IPS-NIHi11 (cell line): Measurements from ENCODE around the gene ZNF503.

Source experiments
- DNase-seq: peaks from one replicate; pipeline ENCODE4 v3.0.0; 2012; ENCODE audit warnings: mixed read lengths, low spot score

The ZNF503 gene

DNA sequence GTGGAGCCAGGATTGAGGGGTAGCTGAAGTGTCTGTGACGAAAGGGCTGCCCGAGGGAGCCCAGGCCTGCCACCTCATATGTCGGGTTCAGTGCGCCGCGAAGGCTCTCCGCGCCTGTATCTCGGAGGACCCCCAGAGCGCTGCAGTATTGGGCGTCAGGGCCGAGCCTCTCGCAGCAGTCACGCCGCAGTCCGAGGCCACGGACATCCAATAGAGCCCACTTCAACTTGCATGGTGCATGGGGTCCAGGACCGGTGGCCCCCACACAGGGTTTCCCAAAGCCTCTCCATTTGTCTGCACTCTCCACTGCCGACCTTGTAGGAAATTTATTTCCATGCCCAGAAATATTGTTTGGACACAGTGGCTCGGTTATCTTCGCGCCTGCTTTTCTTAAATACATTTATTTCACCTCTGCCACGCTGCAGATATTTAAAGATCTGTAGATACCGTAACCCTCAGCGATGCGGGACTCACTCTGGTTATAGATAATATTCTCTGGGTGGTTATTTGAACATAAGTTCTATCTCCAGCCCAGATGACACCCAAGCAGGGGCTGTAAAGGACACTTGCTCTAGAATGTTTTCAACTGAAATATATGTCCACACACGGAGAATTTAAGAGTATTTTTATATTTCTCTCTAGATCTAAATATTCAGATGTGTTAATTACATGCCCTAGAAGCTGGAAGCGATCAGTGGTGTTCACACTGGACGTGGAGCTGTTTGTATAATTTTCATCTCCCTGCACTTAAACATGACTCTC lies 5.1 kb upstream of the ZNF503 start:
- DNase-seq: no peak

GRCh38 chr10:75405598-75406461 lies 4.3 kb upstream of the ZNF503 start:
- DNase-seq: no peak

GRCh38 chr10:75404815-75405597 lies 3.4 kb upstream of the ZNF503 start:
- no peak for DNase-seq

DNA sequence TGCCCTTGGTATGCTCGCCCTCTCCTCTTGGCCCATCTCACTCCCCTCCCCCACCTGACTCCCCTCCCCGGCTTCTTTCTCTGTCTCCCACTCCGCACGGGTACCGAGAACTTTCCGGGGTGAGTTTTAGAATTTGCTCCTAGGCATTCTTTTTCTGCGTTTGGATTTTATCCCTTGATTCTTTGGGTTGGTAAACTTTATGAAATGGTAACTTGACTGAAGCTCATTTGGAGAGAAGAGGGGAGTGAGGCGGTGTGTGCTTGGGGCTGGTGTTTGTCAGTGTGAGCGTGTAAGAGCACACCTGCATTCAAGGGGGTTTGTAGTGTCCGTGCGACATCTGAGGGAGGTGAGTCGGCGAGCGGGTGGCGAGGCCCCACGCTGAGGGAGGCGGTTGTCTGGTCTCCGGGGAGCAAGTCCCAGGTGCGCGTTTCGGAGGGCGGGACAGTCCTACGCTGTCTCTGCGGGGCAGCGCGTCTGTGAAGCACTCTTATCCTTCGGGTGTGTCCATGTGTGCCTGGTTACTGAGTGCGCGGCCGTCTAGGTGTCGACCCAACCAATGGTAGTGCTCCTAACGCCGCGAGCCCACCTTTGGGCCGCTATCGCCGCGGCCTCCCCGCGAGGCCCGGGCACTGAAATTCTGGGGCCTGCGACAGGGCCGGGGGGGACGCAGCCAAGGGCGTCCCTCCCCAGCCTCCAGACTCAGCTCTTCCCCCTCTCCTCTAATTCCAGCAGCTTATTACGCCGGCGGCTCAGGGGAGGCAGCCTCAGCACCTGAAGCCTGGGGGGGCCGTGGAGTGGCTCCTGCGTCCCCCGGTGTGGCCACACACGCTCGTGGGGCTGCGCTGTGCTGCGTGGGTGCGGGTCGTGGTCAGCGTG lies 2.6 kb upstream of the ZNF503 start:
- peak; percentile 26 for DNase-seq

DNA sequence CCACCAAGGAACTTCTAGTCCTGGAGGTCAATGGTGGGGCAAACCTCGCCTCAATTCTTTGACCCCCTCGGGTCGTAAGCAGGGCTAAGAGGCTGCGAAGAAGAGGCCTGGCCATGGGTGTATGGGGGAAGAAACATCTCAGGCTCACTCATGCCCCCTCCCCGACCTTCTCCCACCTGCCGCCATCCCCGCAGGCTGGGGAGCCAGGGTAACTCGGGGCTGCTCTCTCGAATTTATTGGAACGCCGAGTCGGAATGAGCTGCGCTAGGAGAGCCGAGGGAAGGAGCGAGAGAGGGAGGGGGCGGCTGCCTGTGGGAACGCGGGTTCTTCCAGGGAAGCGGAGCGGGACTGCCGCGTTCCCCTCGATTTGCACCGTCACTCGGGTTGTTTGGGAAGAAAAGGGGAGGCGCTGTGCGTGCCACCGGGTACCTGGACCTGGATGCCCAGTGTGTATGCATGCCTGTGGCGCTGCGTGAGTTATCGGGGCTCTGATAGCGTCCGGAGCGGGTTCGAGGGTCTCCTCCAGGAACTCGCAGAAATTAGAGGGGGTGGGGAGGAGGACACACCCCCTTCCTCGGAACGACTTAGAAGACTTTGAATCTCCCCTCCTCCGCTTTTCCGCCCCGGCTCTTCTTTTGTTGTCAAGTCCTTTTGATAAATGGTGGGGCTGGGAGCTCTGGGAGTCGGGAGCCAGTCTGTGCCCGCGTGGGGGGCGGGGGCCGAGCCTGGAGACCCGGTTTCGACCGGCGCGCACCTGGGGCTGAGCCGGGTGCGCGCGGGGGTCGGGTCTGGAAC lies 1.8 kb upstream of the ZNF503 start:
- peak; percentile 37 for DNase-seq

- no peak for DNase-seq
These were observed 1.1 kb upstream of the ZNF503 start for GRCh38 chr10:75402486-75403143.

- no peak for DNase-seq
These were observed 594 bp downstream of the ZNF503 start for GRCh38 chr10:75400771-75401568.

DNA sequence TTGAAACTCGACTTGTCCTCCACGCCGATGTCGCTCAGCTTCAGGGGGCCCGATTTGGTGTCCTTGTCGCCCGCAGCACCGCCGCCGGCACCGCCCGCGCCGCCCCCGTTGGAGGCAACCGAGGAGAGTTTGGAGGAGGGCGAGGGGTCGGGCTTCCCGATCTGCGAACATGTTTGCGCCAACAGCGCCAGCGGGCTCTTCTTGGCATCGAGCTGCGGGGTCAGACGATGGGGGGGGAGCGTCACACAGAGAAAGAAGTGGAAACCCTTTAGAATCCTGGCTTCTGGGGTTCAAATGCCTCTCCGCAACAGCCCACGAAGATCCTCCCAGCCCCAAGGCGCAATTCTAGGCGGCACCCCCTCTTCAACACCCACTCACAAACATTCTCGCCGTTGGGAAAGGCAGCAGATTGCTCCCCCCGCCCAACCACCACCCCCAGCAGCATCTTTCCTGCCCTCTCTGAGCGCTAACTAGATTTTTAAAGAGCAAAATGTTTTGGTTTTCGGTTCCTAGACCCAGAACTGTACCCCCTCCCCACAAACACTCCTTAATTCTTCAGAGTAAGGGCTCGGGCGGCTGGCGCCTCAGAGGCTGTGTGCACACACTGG lies 1.3 kb downstream of the ZNF503 start:
- no peak for DNase-seq

- DNase-seq: peak; percentile 68
These were observed 2.0 kb downstream of the ZNF503 start for GRCh38 chr10:75399461-75400162.

- DNase-seq: no peak
These were observed 2.7 kb downstream of the ZNF503 start for GRCh38 chr10:75398692-75399460.

DNA sequence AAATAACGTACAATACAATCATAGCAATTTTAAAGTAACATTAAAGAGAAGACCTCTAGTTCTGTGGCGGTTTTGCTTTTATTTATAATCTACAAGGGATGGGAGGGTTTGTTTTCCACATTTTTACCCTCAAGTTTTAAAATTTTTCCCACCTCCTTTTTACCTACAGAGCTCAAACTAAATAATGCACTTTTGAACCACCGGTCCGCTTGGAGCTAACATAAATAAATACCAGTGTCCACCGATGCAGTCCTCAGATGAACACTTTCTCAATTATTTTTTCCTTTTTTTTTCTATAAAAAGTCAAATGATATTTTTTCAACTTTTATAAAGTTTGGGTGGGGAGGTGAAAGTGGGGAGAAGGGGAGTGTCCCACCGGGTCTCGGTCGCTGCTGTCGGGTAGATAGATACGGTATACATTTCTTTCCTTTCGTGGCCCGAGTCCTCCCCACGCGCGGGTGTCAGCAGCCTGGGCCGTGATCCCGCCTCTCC lies 3.3 kb downstream of the ZNF503 start:
- no peak for DNase-seq

DNA sequence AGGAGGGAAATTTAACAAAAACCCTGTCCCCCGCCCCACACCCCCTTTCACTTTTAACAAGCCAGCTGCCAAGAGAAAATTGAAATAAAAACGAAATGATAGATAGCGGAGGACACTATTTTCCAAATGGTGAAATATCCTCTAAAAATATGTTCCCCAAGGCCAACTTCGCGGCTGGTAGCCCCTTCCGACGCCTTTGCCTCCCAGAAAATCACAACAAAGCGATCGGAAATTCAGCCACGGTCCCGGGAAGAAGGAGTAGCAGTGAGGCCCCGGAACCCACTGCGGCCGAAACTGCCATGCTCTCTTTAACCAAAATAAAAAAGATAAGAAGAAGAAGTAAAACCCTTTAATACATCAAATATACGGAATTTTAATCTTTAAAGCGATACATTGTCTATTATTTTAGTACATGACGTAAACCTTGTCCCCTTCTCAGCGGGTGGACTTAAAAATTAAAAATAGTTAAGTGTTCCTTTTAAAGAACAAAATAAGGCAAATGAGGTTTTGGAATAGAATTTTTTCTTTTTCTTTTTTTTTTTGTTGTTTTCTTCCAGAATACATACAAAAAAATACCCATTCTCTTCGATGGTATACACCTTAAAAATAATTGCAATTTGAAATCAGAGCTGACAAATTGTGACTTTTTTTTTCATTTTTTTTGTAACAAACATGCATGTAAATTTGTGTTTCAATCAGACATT lies 3.9 kb downstream of the ZNF503 start:
- no peak for DNase-seq

DNA sequence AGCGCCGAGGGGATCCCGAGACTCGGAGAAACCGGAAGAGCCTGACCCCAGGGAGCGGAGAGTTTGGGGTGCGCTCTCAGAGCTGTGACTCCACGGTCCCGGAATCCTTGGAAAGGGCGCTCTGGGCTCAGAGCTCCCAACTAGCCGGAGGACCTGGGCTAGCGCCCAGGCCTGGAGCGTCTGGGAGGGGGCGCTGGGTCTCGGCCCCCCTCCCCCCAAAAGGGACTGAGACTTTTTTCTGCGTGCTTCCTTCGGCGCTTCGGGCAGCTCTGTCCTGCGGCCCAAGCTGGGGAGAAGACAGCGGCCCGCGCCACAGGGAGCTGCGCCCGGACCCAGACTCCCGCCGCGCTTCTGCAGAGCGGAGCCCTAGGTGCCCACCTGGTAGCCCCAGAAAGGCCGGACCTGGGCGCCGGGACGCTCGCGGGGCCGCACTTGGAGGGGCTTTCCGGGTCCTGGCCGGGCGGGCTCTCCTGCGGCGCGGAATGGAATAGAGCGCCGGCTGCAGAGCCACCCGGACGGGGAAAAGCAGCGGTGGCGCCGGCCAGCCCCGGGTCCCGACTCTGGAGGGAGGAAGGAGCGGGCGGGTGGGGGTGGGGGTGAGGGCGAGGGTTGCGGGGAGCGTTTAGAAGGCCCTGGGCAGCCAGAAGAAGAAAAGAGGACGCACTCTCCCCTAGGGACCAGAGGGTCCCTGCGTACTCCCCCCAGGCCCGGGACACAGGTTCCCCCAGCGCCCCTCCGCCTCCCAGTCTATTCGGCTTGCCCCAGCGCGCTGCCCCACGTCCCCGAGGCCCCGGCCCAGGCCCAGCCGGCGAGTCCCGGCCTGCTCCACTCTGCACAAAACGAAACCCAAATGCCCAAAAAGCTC lies 4.7 kb downstream of the ZNF503 start:
- DNase-seq: peak; percentile 70

- DNase-seq: peak; percentile 34
These were observed 5.5 kb downstream of the ZNF503 start for GRCh38 chr10:75395932-75396630.
